K562 (cell line): Measurements from ENCODE around the gene PRKAG2. TPM values are rescaled to one million over a fixed set of nuclear protein-coding genes. Genes with fewer than 3 reads are reported as not detected.

Source experiments
- ARID2 ChIP-seq: fragments of 450-650 bp; IDR thresholded peaks from 2 replicates; pipeline ENCODE4 v1.6.1; 2017; ENCODE audit warnings: antibody characterized with exemption, mild to moderate bottlenecking
- KDM4B ChIP-seq, 2 experiments: fragments of 450-650 bp in 1 of 2; sonication (generic) in 1 of 2; IDR thresholded peaks; 2 replicates each; pipeline ENCODE4 v1.6.1; 2016 to 2017; ENCODE audit warnings: borderline replicate concordance in 2 of 2, antibody characterized with exemption in 1 of 2, low read depth in 1 of 2, mild to moderate bottlenecking in 1 of 2
- MECOM ChIP-seq: fragments of 250-450 bp; sonication (Bioruptor Pico); IDR thresholded peaks from 2 replicates; pipeline ENCODE4 v1.8.0; 2022; ENCODE audit warnings: inconsistent platforms
- PTRF ChIP-seq: fragments of 450-650 bp; IDR thresholded peaks from 2 replicates; pipeline ENCODE4 v1.6.1; 2016; ENCODE audit warnings: mild to moderate bottlenecking, missing genetic modification characterization, missing compliant biosample characterization
- ZBTB26 ChIP-seq: fragments of 450-650 bp; formaldehyde crosslinking; IDR thresholded peaks from 2 replicates; pipeline ENCODE4 v1.4.0; 2022; ENCODE audit warnings: missing genetic modification characterization
- ZNF174 ChIP-seq: fragments of 250-450 bp; sonication (Bioruptor Pico); IDR thresholded peaks from 2 replicates; pipeline ENCODE4 v1.4.0; 2020; ENCODE audit warnings: mild to moderate bottlenecking
- polyA plus RNA-seq, 8 experiments: library from polyadenylated mRNA; depleted of rRNA in 4 of 8; stranded (reverse) in 5 of 8; unstranded in 3 of 8; fragments of >200 nt; fragmentation: Nextera tagmentation in 2 of 8; fragmentation: Illumina TruSeq in 1 of 8; extraction: Ambion mirVana in 2 of 8; extraction: Trizol in 1 of 8; gene quantifications; 2 replicates each; pipeline versions ENCODE4 v1.2.1 to v1.2.3, GENCODE V29; 2011 to 2014; ENCODE audit warnings: inconsistent platforms in 1 of 8, missing spikeins in 1 of 8
- total RNA-seq, 7 experiments: library from RNA; depleted of rRNA in 6 of 7; stranded (reverse); fragments of >200 nt in 6 of 7; fragmentation: Illumina TruSeq in 2 of 7; extraction: Trizol in 2 of 7; gene quantifications; 2 replicates each; pipeline versions ENCODE4 v1.2.1 to v1.2.3, GENCODE V29; 2011 to 2021; ENCODE audit warnings: low replicate concordance in 1 of 7
- TF ChIP-seq, protein P1 (sequence below), 2 experiments: fragments of 450-650 bp; formaldehyde crosslinking in 1 of 2; IDR thresholded peaks; 2 replicates each; pipeline versions ENCODE4 v1.4.0 to v1.6.1; 2014 to 2020; ENCODE audit warnings: mild to moderate bottlenecking in 2 of 2, borderline replicate concordance in 1 of 2, low read depth in 1 of 2

Gene PRKAG2
- total and polyA plus RNA-seq, 9 of the 15 experiments (the other 6 are each of a cell fraction or from before 2014, with no cell fraction given) = 0.99 to 5.6 (median 3.3) TPM

GRCh38 chr7:151844825-151845200 lies 32.1 kb downstream of the PRKAG2 start (continued):
- TF ChIP-seq, protein P1, sequence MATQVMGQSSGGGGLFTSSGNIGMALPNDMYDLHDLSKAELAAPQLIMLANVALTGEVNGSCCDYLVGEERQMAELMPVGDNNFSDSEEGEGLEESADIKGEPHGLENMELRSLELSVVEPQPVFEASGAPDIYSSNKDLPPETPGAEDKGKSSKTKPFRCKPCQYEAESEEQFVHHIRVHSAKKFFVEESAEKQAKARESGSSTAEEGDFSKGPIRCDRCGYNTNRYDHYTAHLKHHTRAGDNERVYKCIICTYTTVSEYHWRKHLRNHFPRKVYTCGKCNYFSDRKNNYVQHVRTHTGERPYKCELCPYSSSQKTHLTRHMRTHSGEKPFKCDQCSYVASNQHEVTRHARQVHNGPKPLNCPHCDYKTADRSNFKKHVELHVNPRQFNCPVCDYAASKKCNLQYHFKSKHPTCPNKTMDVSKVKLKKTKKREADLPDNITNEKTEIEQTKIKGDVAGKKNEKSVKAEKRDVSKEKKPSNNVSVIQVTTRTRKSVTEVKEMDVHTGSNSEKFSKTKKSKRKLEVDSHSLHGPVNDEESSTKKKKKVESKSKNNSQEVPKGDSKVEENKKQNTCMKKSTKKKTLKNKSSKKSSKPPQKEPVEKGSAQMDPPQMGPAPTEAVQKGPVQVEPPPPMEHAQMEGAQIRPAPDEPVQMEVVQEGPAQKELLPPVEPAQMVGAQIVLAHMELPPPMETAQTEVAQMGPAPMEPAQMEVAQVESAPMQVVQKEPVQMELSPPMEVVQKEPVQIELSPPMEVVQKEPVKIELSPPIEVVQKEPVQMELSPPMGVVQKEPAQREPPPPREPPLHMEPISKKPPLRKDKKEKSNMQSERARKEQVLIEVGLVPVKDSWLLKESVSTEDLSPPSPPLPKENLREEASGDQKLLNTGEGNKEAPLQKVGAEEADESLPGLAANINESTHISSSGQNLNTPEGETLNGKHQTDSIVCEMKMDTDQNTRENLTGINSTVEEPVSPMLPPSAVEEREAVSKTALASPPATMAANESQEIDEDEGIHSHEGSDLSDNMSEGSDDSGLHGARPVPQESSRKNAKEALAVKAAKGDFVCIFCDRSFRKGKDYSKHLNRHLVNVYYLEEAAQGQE (IDR thresholded peaks at IDR 0.05; ENCODE audit: borderline replicate concordance) = no peak
- TF ChIP-seq, protein P1 (CRISPR knock-in tag; IDR thresholded peaks at IDR 0.05; ENCODE audit: low read depth) = no peak
- no peak for TF ChIP-seq ZNF174 (CRISPR knock-in tag)
- TF ChIP-seq ZBTB26 (CRISPR knock-in tag) = no peak
- no peak for TF ChIP-seq PTRF (tag)
- no peak for TF ChIP-seq KDM4B (IDR thresholded peaks at IDR 0.05; ENCODE audit: borderline replicate concordance in 2 of 2, low read depth in 1 of 2)
- no peak for TF ChIP-seq ARID2
- TF ChIP-seq MECOM (CRISPR knock-in tag) = no peak
